GM23338 (cell line): ENCODE measurements around the gene ZNF273.

Source experiments
- CREB1 ChIP-seq: fragments of 250-450 bp; sonication (Bioruptor Pico); IDR thresholded peaks from 2 replicates; pipeline ENCODE4 v1.5.0; 2020; ENCODE audit warnings: low read depth, mild to moderate bottlenecking, moderate library complexity
- EZH2 ChIP-seq: fragments of 200-600 bp; sonication (generic); IDR thresholded peaks from one replicate; pipeline ENCODE4 v1.8.0; 2017; ENCODE audit warnings: antibody characterized with exemption, mild to moderate bottlenecking, low read depth; ENCODE audit not compliant: unreplicated experiment
- NANOG ChIP-seq: IDR thresholded peaks from 2 replicates; pipeline ENCODE4 v1.6.1; 2016; ENCODE audit warnings: antibody characterized with exemption, borderline replicate concordance
- POLR2AphosphoS5 ChIP-seq: IDR thresholded peaks from 2 replicates; pipeline ENCODE4 v1.6.1; 2016; ENCODE audit warnings: antibody characterized with exemption, low read depth
- ZNF114 ChIP-seq: fragments of 250-450 bp; sonication (Bioruptor Pico); IDR thresholded peaks from 2 replicates; pipeline ENCODE4 v1.5.0; 2020; ENCODE audit warnings: mild to moderate bottlenecking, moderate library complexity
- ZNF331 ChIP-seq: fragments of 250-450 bp; sonication (Bioruptor Pico); IDR thresholded peaks from 2 replicates; pipeline ENCODE4 v1.5.0; 2020; ENCODE audit warnings: low read depth, mild to moderate bottlenecking, moderate library complexity
- TF ChIP-seq, protein P1 (sequence below), 2 experiments: fragments of 200-600 bp in 1 of 2; sonication (generic) in 1 of 2; conservative IDR thresholded peaks; 2 replicates each; pipeline versions ENCODE4 v1.5.1 to v1.6.1; 2016 to 2017; ENCODE audit warnings: antibody characterized with exemption in 2 of 2, low read depth in 2 of 2, mild to moderate bottlenecking in 2 of 2, moderate library complexity in 1 of 2
- TF ChIP-seq, protein P2 (sequence below): IDR thresholded peaks from one replicate; pipeline ENCODE4 v1.6.1; 2018; ENCODE audit warnings: antibody characterized with exemption; ENCODE audit not compliant: unreplicated experiment
- TF ChIP-seq, protein P3 (sequence below): fragments of 250-450 bp; sonication (Bioruptor Pico); IDR thresholded peaks from 2 replicates; pipeline ENCODE4 v1.5.0; 2020; ENCODE audit warnings: mild to moderate bottlenecking, moderate library complexity
- TF ChIP-seq, protein P4 (sequence below): IDR thresholded peaks from 2 replicates; pipeline ENCODE4 v1.6.1; 2016; ENCODE audit warnings: antibody characterized with exemption

DNA sequence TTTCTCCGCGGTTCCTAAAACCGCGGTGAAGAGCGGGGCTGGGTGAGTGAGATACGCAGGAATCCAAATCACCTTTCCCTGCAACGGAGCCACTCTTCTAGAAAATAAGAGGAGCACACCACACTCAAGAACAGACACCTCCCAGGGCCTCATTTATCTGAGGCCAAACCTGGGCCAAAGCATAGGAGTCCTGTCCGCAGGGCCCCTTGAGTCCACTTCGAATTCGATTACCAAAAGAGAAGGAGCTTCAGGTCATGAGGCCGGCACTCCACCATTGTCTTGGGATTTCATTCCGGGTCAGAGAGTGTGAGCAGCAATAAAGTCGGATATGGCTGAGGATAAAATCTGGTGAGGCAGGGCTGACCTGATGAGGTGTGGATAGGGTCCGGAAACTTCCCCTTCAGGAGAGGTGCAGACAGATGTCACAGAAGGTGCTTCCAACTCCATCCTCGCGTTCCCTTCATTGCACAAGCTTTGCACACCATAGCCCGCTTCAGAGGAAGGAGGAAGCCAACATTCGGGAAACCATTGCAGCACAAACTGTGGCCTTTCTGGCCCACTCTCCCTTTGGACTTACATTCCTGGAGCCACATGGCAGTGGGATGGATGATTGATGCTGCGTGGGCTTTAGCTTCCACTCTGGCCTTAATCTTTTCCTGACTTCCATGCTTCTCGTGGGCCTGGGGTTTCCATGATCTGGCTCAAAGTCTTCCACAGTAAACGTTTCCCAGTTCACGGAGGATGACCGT is 27.2 kb upstream of the ZNF273 start:
- TF ChIP-seq, protein P1, sequence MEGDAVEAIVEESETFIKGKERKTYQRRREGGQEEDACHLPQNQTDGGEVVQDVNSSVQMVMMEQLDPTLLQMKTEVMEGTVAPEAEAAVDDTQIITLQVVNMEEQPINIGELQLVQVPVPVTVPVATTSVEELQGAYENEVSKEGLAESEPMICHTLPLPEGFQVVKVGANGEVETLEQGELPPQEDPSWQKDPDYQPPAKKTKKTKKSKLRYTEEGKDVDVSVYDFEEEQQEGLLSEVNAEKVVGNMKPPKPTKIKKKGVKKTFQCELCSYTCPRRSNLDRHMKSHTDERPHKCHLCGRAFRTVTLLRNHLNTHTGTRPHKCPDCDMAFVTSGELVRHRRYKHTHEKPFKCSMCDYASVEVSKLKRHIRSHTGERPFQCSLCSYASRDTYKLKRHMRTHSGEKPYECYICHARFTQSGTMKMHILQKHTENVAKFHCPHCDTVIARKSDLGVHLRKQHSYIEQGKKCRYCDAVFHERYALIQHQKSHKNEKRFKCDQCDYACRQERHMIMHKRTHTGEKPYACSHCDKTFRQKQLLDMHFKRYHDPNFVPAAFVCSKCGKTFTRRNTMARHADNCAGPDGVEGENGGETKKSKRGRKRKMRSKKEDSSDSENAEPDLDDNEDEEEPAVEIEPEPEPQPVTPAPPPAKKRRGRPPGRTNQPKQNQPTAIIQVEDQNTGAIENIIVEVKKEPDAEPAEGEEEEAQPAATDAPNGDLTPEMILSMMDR (conservative IDR thresholded peaks at IDR 0.05; ENCODE audit: low read depth in 2 of 2) = no peak
- TF ChIP-seq NANOG (no peak), POLR2AphosphoS5 (no peak), CREB1 (CRISPR knock-in tag) (no peak), EZH2 (no peak), ZNF114 (no peak), ZNF331 (CRISPR knock-in tag) (no peak)
- TF ChIP-seq, protein P2, sequence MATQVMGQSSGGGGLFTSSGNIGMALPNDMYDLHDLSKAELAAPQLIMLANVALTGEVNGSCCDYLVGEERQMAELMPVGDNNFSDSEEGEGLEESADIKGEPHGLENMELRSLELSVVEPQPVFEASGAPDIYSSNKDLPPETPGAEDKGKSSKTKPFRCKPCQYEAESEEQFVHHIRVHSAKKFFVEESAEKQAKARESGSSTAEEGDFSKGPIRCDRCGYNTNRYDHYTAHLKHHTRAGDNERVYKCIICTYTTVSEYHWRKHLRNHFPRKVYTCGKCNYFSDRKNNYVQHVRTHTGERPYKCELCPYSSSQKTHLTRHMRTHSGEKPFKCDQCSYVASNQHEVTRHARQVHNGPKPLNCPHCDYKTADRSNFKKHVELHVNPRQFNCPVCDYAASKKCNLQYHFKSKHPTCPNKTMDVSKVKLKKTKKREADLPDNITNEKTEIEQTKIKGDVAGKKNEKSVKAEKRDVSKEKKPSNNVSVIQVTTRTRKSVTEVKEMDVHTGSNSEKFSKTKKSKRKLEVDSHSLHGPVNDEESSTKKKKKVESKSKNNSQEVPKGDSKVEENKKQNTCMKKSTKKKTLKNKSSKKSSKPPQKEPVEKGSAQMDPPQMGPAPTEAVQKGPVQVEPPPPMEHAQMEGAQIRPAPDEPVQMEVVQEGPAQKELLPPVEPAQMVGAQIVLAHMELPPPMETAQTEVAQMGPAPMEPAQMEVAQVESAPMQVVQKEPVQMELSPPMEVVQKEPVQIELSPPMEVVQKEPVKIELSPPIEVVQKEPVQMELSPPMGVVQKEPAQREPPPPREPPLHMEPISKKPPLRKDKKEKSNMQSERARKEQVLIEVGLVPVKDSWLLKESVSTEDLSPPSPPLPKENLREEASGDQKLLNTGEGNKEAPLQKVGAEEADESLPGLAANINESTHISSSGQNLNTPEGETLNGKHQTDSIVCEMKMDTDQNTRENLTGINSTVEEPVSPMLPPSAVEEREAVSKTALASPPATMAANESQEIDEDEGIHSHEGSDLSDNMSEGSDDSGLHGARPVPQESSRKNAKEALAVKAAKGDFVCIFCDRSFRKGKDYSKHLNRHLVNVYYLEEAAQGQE = no peak
- TF ChIP-seq, protein P3, sequence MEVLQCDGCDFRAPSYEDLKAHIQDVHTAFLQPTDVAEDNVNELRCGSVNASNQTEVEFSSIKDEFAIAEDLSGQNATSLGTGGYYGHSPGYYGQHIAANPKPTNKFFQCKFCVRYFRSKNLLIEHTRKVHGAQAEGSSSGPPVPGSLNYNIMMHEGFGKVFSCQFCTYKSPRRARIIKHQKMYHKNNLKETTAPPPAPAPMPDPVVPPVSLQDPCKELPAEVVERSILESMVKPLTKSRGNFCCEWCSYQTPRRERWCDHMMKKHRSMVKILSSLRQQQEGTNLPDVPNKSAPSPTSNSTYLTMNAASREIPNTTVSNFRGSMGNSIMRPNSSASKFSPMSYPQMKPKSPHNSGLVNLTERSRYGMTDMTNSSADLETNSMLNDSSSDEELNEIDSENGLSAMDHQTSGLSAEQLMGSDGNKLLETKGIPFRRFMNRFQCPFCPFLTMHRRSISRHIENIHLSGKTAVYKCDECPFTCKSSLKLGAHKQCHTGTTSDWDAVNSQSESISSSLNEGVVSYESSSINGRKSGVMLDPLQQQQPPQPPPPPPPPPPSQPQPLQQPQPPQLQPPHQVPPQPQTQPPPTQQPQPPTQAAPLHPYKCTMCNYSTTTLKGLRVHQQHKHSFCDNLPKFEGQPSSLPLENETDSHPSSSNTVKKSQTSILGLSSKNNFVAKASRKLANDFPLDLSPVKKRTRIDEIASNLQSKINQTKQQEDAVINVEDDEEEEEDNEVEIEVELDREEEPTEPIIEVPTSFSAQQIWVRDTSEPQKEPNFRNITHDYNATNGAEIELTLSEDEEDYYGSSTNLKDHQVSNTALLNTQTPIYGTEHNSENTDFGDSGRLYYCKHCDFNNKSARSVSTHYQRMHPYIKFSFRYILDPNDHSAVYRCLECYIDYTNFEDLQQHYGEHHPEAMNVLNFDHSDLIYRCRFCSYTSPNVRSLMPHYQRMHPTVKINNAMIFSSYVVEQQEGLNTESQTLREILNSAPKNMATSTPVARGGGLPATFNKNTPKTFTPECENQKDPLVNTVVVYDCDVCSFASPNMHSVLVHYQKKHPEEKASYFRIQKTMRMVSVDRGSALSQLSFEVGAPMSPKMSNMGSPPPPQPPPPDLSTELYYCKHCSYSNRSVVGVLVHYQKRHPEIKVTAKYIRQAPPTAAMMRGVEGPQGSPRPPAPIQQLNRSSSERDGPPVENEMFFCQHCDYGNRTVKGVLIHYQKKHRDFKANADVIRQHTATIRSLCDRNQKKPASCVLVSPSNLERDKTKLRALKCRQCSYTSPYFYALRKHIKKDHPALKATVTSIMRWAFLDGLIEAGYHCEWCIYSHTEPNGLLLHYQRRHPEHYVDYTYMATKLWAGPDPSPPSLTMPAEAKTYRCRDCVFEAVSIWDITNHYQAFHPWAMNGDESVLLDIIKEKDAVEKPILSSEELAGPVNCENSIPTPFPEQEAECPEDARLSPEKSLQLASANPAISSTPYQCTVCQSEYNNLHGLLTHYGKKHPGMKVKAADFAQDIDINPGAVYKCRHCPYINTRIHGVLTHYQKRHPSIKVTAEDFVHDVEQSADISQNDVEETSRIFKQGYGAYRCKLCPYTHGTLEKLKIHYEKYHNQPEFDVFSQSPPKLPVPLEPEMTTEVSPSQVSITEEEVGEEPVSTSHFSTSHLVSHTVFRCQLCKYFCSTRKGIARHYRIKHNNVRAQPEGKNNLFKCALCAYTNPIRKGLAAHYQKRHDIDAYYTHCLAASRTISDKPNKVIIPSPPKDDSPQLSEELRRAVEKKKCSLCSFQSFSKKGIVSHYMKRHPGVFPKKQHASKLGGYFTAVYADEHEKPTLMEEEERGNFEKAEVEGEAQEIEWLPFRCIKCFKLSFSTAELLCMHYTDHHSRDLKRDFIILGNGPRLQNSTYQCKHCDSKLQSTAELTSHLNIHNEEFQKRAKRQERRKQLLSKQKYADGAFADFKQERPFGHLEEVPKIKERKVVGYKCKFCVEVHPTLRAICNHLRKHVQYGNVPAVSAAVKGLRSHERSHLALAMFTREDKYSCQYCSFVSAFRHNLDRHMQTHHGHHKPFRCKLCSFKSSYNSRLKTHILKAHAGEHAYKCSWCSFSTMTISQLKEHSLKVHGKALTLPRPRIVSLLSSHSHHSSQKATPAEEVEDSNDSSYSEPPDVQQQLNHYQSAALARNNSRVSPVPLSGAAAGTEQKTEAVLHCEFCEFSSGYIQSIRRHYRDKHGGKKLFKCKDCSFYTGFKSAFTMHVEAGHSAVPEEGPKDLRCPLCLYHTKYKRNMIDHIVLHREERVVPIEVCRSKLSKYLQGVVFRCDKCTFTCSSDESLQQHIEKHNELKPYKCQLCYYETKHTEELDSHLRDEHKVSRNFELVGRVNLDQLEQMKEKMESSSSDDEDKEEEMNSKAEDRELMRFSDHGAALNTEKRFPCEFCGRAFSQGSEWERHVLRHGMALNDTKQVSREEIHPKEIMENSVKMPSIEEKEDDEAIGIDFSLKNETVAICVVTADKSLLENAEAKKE = no peak
- TF ChIP-seq, protein P4, sequence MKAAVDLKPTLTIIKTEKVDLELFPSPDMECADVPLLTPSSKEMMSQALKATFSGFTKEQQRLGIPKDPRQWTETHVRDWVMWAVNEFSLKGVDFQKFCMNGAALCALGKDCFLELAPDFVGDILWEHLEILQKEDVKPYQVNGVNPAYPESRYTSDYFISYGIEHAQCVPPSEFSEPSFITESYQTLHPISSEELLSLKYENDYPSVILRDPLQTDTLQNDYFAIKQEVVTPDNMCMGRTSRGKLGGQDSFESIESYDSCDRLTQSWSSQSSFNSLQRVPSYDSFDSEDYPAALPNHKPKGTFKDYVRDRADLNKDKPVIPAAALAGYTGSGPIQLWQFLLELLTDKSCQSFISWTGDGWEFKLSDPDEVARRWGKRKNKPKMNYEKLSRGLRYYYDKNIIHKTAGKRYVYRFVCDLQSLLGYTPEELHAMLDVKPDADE = no peak
